Prostate gland (tissue), 2 donors: ENCODE results near the gene ZBTB2. TPM values are rescaled to one million over a fixed set of nuclear protein-coding genes. Genes with fewer than 3 reads are reported as not detected.

Experiments used
- DNase-seq: peaks from one replicate; pipeline ENCODE4 v3.0.0-alpha.2; 2019; ENCODE audit warnings: low spot score
- H3K27ac ChIP-seq, 2 donors: fragments of 200-600 bp; sonication (generic); 2 replicates each; pipeline ENCODE4 v1.5.1; 2017 to 2019
- H3K27me3 ChIP-seq: fragments of 200-600 bp; sonication (generic); replicated peaks from 2 replicates; pipeline ENCODE4 v1.5.1; 2019; ENCODE audit not compliant: insufficient read depth
- H3K36me3 ChIP-seq, 2 donors: fragments of 200-600 bp; sonication (generic); 1 replicate in 1 of 2; 2 replicates in 1 of 2; pipeline versions ENCODE4 v1.5.1 to v1.8.1; 2017 to 2019
- H3K4me1 ChIP-seq: fragments of 200-600 bp; sonication (generic); replicated peaks from 2 replicates; pipeline ENCODE4 v1.5.1; 2019
- H3K4me3 ChIP-seq, 2 donors: fragments of 200-600 bp; sonication (generic); 2 replicates each; pipeline ENCODE4 v1.5.1; 2017 to 2019
- H3K9me3 ChIP-seq: fragments of 200-600 bp; sonication (generic); 2 replicates; pipeline ENCODE4 v1.5.1; 2017
- CTCF ChIP-seq, 4 experiments: fragments of 200-600 bp in 2 of 4; fragments of 450-650 bp in 2 of 4; sonication (generic) in 2 of 4; IDR thresholded peaks; 1 replicate in 3 of 4; 2 replicates in 1 of 4; pipeline ENCODE4 v1.5.1; 2016 to 2019; ENCODE audit warnings: antibody characterized with exemption in 4 of 4, mild to moderate bottlenecking in 2 of 4, moderate library complexity in 2 of 4
- POLR2A ChIP-seq: fragments of 450-650 bp; IDR thresholded peaks from one replicate; pipeline ENCODE4 v1.6.1; 2016; ENCODE audit warnings: antibody characterized with exemption, mild to moderate bottlenecking
- POLR2AphosphoS5 ChIP-seq: sonication (generic); formaldehyde crosslinking; IDR thresholded peaks from one replicate; pipeline ENCODE4 v1.6.1; 2017; ENCODE audit warnings: antibody characterized with exemption
- WGBS: methylation state at CpG from one replicate; pipeline ENCODE4 v1.1.5; 2018; 5-methylcytosine and 5-hydroxymethylcytosine counted together
- intact Hi-C: fragments of 100-400 bp; cut with DNase I; formaldehyde crosslinking; loops from one replicate; pipeline ENCODE4 v1.14.2; 2022
- total RNA-seq, 2 donors: library from RNA; depleted of rRNA; stranded (reverse); fragments of >200 nt; gene quantifications; one replicate each; pipeline ENCODE4 v1.1.0, GENCODE V29; 2016

The ZBTB2 gene
- total RNA-seq, 2 donors from 2014 or later, result 8.1 to 13.6 TPM

DNA sequence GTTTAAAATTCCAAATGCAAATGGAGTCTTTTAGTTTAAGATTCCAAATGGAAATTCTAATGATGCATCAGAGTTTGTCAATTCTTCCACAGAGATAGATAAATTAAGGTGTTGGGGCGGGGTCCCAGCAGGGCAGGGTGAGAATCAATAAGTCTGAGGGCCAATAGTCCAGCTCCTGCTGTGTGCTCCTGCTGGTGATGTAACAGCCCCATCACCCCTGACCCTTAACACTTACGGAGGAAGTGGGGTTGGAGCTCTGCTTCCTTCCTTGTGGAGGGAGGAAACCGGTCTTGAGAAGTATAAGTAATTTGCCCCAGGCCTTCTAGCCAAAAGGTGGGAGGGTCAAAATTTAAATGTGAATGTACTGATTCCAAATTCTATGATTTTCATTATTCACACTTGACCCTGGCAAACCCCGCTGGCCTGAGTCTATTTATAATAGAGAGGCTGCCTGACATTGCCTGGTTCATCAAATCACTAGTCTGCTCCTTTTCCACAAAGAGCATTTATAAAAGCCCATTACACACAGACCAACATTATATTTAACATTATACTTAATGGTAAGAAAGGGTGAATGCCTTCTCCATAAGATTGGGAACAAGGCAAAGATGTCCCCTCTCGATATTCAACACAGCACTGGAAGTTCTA is 17.2 kb downstream of the ZBTB2 start:
- Histone ChIP-seq H3K9me3 (no peaks in the 10 kb centered on the region), H3K4me3 (no peak overlapping the region), H3K4me1 (no peaks in the 10 kb centered on the region), H3K27me3 (no peaks in the 10 kb centered on the region), H3K27ac (no peak overlapping the region), H3K36me3 (no peaks in the 10 kb centered on the region)
- no peak for TF ChIP-seq POLR2AphosphoS5
- no peak for TF ChIP-seq CTCF (IDR thresholded peaks at IDR 0.05)
- TF ChIP-seq POLR2A, result no peak
- intact Hi-C loops, result no loop called here
- WGBS, result 83% methylated on average over 5 of the region's 5 CpGs
- no peak for DNase-seq

GRCh38 chr6:151372164-151372563 is 19.2 kb downstream of the ZBTB2 start:
- H3K4me3 ChIP-seq, result no peak overlapping the region
- no peaks in the 10 kb centered on the region for H3K4me1 ChIP-seq
- WGBS, result 87% methylated on average over 5 of the region's 5 CpGs
- H3K27ac ChIP-seq, result no peak overlapping the region
- intact Hi-C loops, result no loop called here
- no peaks in the 10 kb centered on the region for H3K9me3 ChIP-seq
- DNase-seq, result no peak
- H3K27me3 ChIP-seq, result no peaks in the 10 kb centered on the region
- TF ChIP-seq CTCF (IDR thresholded peaks at IDR 0.05), result no peak
- TF ChIP-seq POLR2AphosphoS5, result no peak
- TF ChIP-seq POLR2A, result no peak
- H3K36me3 ChIP-seq, result no peaks in the 10 kb centered on the region

DNA sequence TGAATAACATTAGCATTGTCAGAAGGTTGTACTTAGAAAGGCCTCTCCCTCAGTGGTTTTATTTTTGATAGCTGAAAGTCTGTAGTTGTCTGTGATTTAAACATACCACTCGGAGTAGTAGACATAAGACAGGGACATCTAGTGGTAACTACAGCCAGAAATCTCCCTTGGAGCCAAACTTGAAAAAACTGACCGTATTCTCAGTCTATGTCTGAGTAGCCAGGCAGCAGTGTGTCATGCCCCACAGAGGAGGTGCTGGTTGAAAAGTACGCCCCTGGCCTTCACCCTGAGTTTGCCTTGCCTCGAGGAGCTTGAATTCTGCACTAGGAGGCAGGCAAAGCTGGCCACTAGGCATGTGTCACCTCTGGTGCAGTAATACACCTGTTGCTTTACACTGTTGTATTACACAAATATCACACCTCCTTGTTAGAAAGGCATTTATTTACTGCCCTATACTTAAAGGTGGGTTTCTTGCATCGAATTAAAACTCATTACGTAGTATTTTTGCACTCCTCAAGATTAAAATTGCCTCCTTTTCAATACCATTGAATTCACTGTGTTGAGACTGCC is 20.8 kb downstream of the ZBTB2 start:
- Histone ChIP-seq H3K27ac (no peak overlapping the region), H3K4me3 (no peak overlapping the region), H3K4me1 (no peaks in the 10 kb centered on the region), H3K27me3 (no peaks in the 10 kb centered on the region), H3K36me3 (no peaks in the 10 kb centered on the region), H3K9me3 (no peaks in the 10 kb centered on the region)
- intact Hi-C loops, result no loop called here
- no peak for DNase-seq
- WGBS, result 88% methylated on average over 6 of the region's 6 CpGs
- TF ChIP-seq POLR2A, result no peak
- no peak for TF ChIP-seq POLR2AphosphoS5
- TF ChIP-seq CTCF (IDR thresholded peaks at IDR 0.05), result no peak

DNA sequence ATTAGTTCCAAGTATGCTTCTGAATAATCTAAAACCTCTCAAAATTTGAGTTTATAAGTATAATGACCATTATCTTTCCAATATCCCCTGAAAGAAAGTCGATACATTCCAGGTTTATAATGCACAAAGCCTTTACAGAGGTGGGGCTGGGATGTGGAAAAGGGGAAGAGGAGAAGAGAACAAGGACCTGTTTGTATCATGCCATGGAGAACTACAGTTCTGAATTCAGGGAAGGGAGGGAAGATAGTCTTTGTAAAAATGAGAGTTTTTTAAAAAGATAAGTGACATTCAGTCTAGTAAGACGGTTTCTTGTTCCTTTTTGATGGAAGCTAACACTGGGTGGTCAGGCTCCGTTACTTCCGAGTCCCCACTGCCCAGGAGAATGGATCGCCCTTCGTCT is 26.1 kb downstream of the ZBTB2 start:
- Histone ChIP-seq H3K9me3 (no peaks in the 10 kb centered on the region), H3K36me3 (no peaks in the 10 kb centered on the region), H3K4me3 (no peak overlapping the region), H3K27ac (no peak overlapping the region), H3K27me3 (no peaks in the 10 kb centered on the region), H3K4me1 (no peaks in the 10 kb centered on the region)
- intact Hi-C loops, result no loop called here
- DNase-seq, result no peak
- TF ChIP-seq POLR2AphosphoS5, result no peak
- no peak for TF ChIP-seq CTCF (IDR thresholded peaks at IDR 0.05)
- no peak for TF ChIP-seq POLR2A
- 88% methylated on average over 6 of the region's 6 CpGs for WGBS

GRCh38 chr6:151359486-151359885 is 31.9 kb downstream of the ZBTB2 start:
- no peaks in the 10 kb centered on the region for H3K4me1 ChIP-seq
- H3K27me3 ChIP-seq, result no peaks in the 10 kb centered on the region
- no peaks in the 10 kb centered on the region for H3K36me3 ChIP-seq
- no peak overlapping the region for H3K4me3 ChIP-seq
- 98% methylated on average over 5 of the region's 5 CpGs for WGBS
- H3K27ac ChIP-seq, result no peak overlapping the region
- TF ChIP-seq CTCF (IDR thresholded peaks at IDR 0.05) (no peak), POLR2A (no peak), POLR2AphosphoS5 (no peak)
- no peaks in the 10 kb centered on the region for H3K9me3 ChIP-seq
- intact Hi-C loops, result no loop called here
- no peak for DNase-seq
